HL-60 (cell line): ENCODE measurements around the gene STXBP4.

ENCODE experiments used
- DNase-seq, 2 experiments: peaks; one replicate each; pipeline ENCODE4 v3.0.0-alpha.2; 2010 to 2020; ENCODE audit warnings: low read depth in 1 of 2, low spot score in 1 of 2
- H3K27ac ChIP-seq: fragments of 250-450 bp; sonication (Bioruptor Pico); replicated peaks from 2 replicates; pipeline ENCODE4 v1.5.1; 2020; ENCODE audit warnings: mild to moderate bottlenecking, moderate library complexity
- H3K27me3 ChIP-seq: fragments of 250-450 bp; sonication (Bioruptor Pico); 2 replicates; pipeline ENCODE4 v1.5.1; 2021; ENCODE audit warnings: mild to moderate bottlenecking, moderate library complexity; ENCODE audit not compliant: insufficient read depth, poor library complexity, severe bottlenecking
- H3K4me3 ChIP-seq: replicated peaks from 2 replicates; pipeline ENCODE4 v1.5.1; 2011; ENCODE audit warnings: mild to moderate bottlenecking, control low read depth, low read length; ENCODE audit not compliant: insufficient read depth
- CTCF ChIP-seq: IDR thresholded peaks from one replicate; pipeline ENCODE4 v1.5.1; 2011; ENCODE audit warnings: low read length, control low read depth, inconsistent platforms; ENCODE audit not compliant: insufficient read depth
- GABPA ChIP-seq: IDR thresholded peaks from 2 replicates; pipeline ENCODE4 v1.6.1; 2012; ENCODE audit warnings: low read depth
- POLR2AphosphoS5 ChIP-seq: IDR thresholded peaks from 2 replicates; pipeline ENCODE4 v1.6.1; 2012; ENCODE audit warnings: low read depth
- REST ChIP-seq: IDR thresholded peaks from 2 replicates; pipeline ENCODE4 v1.6.1; 2012; ENCODE audit warnings: low read depth; ENCODE audit not compliant: insufficient replicate concordance
- SPI1 ChIP-seq: IDR thresholded peaks from 2 replicates; pipeline ENCODE4 v1.6.1; 2012; ENCODE audit warnings: low read depth, mild to moderate bottlenecking, borderline replicate concordance

The STXBP4 gene

GRCh38 chr17:55167024-55167725, 198.6 kb downstream of the STXBP4 start:
- Histone ChIP-seq H3K27me3 (no peaks in the 10 kb centered on the region), H3K4me3 (no peak overlapping the region), H3K27ac (no peak overlapping the region)
- no peak for TF ChIP-seq REST
- no peak for DNase-seq

- H3K27me3 ChIP-seq, result no peaks in the 10 kb centered on the region
- no peak for TF ChIP-seq REST
- no peak for TF ChIP-seq SPI1
- TF ChIP-seq GABPA, result no peak
- TF ChIP-seq POLR2AphosphoS5, result no peak
- TF ChIP-seq CTCF, result no peak
- H3K27ac ChIP-seq, result no peak overlapping the region
- DNase-seq, result no peak
- no peak overlapping the region for H3K4me3 ChIP-seq
These were observed 200.6 kb downstream of the STXBP4 start for GRCh38 chr17:55168958-55169687.

- no peak for DNase-seq
- Histone ChIP-seq H3K27me3 (no peaks in the 10 kb centered on the region), H3K27ac (no peak overlapping the region), H3K4me3 (no peak overlapping the region)
- TF ChIP-seq SPI1 (no peak), POLR2AphosphoS5 (no peak), REST (no peak), CTCF (no peak), GABPA (no peak)
These were observed 203.2 kb downstream of the STXBP4 start for GRCh38 chr17:55171634-55172328.
